ENCODE data around the gene LYSMD1.

Gene LYSMD1

GRCh38 chr1:151157067-151157531, 8.6 kb downstream of the LYSMD1 start:
- H3K27me3 ChIP-seq (ENCODE audit: insufficient read depth, low read length, poor library complexity, severe bottlenecking) = no peaks in the 10 kb centered on the region
- peak overlapping the region; percentile 81 for H3K9ac ChIP-seq (ENCODE audit: low read depth, low read length, poor library complexity, severe bottlenecking)
- no peaks in the 10 kb centered on the region for H3K9me2 ChIP-seq (replicated peaks; ENCODE audit: low read depth, low read length)
- H3K4me1 ChIP-seq (ENCODE audit: insufficient read depth, low read length, poor library complexity, severe bottlenecking) = peaks cover 32% of the 10 kb centered on the region
- TF ChIP-seq CTCF (conservative IDR thresholded peaks at IDR 0.05; ENCODE audit: low read length) = no peak
- no peaks in the 10 kb centered on the region for H3K9me3 ChIP-seq (ENCODE audit: insufficient read depth, low read depth, low read length)
- peak overlapping the region; percentile 80 for H3K4me2 ChIP-seq (ENCODE audit: low read depth, low read length, poor library complexity, severe bottlenecking)
- peak overlapping the region; percentile 76 for H3K4me3 ChIP-seq (ENCODE audit: low read length, poor library complexity, severe bottlenecking)
- peak overlapping the region; percentile 79; the same call in 1 of the 2 replicates for H2AFZ ChIP-seq (ENCODE audit: low read length)
- H3K79me2 ChIP-seq (ENCODE audit: insufficient read depth, low read length) = peaks cover 20% of the 10 kb centered on the region; the same call in 1 of the 2 replicates
- no peaks in the 10 kb centered on the region for H3F3A ChIP-seq (ENCODE audit: low read depth)
- H4K20me1 ChIP-seq (ENCODE audit: insufficient read depth, low read length, poor library complexity, severe bottlenecking) = no peaks in the 10 kb centered on the region
- H3K36me3 ChIP-seq (ENCODE audit: insufficient read depth, low read length) = no peaks in the 10 kb centered on the region

DNA sequence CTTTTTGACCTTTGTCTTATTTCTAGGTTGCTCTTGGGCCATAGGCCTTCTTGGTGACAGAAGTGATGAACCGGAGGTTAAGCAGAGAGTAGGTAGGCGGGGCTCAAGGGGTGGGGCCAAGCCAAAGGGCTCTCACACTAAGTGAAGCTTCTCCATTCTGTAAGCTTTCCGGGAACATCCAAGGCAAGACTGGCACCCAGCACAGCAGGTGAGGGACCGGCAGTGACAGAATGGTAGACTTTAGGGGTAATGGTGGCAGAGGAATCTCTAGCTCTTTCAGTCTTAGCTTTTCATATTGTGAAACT, 9.2 kb downstream of the LYSMD1 start, which contains the start of gene TNFAIP8L2:
Gene TNFAIP8L2 (plus strand): TSS at position 135 of the 305 bp plus-strand sequence. CDS start 2,049 bp downstream, outside the sequence.
- Histone ChIP-seq H3F3A (ENCODE audit: low read depth) (no peaks in the 10 kb centered on the region), H3K9me3 (ENCODE audit: insufficient read depth, low read depth, low read length) (no peaks in the 10 kb centered on the region), H3K4me2 (ENCODE audit: low read depth, low read length, poor library complexity, severe bottlenecking) (peak within 1 kb of the TSS; percentile 80), H3K36me3 (ENCODE audit: insufficient read depth, low read length) (no peaks in the 10 kb centered on the region), H3K4me3 (ENCODE audit: low read length, poor library complexity, severe bottlenecking) (peak within 1 kb of the TSS; percentile 76), H3K27me3 (ENCODE audit: insufficient read depth, low read length, poor library complexity, severe bottlenecking) (no peaks in the 10 kb centered on the region), H2AFZ (ENCODE audit: low read length) (peak within 1 kb of the TSS; percentile 79), H4K20me1 (ENCODE audit: insufficient read depth, low read length, poor library complexity, severe bottlenecking) (no peaks in the 10 kb centered on the region), H3K9ac (ENCODE audit: low read depth, low read length, poor library complexity, severe bottlenecking) (peak within 1 kb of the TSS; percentile 81), H3K79me2 (ENCODE audit: insufficient read depth, low read length) (peaks cover 20% of the 10 kb centered on the region; the same call in 1 of the 2 replicates), H3K9me2 (replicated peaks; ENCODE audit: low read depth, low read length) (no peaks in the 10 kb centered on the region), H3K4me1 (ENCODE audit: insufficient read depth, low read length, poor library complexity, severe bottlenecking) (peaks cover 32% of the 10 kb centered on the region)
- TF ChIP-seq EZH2phosphoT487 (IDR thresholded peaks at IDR 0.05; ENCODE audit: borderline replicate concordance) (no peak), CTCF (conservative IDR thresholded peaks at IDR 0.05; ENCODE audit: low read length) (no peak)

- H3K27me3 ChIP-seq (ENCODE audit: insufficient read depth, low read length, poor library complexity, severe bottlenecking) = peaks cover 15% of the 10 kb centered on the region
- no peaks in the 10 kb centered on the region for H3K9me2 ChIP-seq (replicated peaks; ENCODE audit: low read depth, low read length)
- no peak overlapping the region for H2AFZ ChIP-seq (ENCODE audit: low read length)
- H3K4me2 ChIP-seq (ENCODE audit: low read depth, low read length, poor library complexity, severe bottlenecking) = no peak overlapping the region
- TF ChIP-seq EZH2phosphoT487 (IDR thresholded peaks at IDR 0.05; ENCODE audit: borderline replicate concordance) (no peak), CTCF (conservative IDR thresholded peaks at IDR 0.05; ENCODE audit: low read length) (no peak)
- H3F3A ChIP-seq (ENCODE audit: low read depth) = no peaks in the 10 kb centered on the region
- no peaks in the 10 kb centered on the region for H4K20me1 ChIP-seq (ENCODE audit: insufficient read depth, low read length, poor library complexity, severe bottlenecking)
- H3K79me2 ChIP-seq (ENCODE audit: insufficient read depth, low read length) = no peaks in the 10 kb centered on the region
- no peak overlapping the region for H3K9ac ChIP-seq (ENCODE audit: low read depth, low read length, poor library complexity, severe bottlenecking)
- peaks cover 7% of the 10 kb centered on the region for H3K4me1 ChIP-seq (ENCODE audit: insufficient read depth, low read length, poor library complexity, severe bottlenecking)
- H3K4me3 ChIP-seq (ENCODE audit: low read length, poor library complexity, severe bottlenecking) = no peak overlapping the region
- H3K36me3 ChIP-seq (ENCODE audit: insufficient read depth, low read length) = no peaks in the 10 kb centered on the region
- no peaks in the 10 kb centered on the region for H3K9me3 ChIP-seq (ENCODE audit: insufficient read depth, low read depth, low read length)
Measured at GRCh38 chr1:151147665-151148064, 18.0 kb downstream of the LYSMD1 start.
